NOMO-1 treated with DMSO at 0.1 percent for 48 hours (cell line): ENCODE data around the gene RELT.

Experiments
- DNase-seq: peaks from one replicate; lab custom pipeline; 2025; ENCODE audit not compliant: unreplicated experiment; lab: John Stamatoyannopoulos, UW

The RELT gene

DNA sequence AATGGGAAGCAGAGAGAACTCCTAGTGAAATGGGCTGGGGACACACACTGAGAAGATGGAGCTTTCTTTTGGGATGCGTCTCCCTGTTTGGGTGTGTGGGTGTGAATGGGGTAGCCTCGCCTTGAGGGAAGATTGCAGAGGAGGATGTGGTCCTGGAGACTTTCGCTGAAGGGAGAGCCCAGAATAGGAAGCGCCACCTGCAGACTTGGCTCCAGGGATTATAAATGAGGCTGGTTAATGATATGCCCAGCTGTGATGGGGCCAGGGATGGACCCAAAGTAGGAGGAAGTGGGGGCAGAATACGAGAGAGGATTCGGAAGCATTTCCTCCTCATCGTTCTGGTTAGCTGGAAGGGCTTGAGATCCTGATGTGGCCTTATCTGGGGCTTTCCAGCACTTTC lies 13.7 kb downstream of the RELT start:
- no peak for DNase-seq

DNA sequence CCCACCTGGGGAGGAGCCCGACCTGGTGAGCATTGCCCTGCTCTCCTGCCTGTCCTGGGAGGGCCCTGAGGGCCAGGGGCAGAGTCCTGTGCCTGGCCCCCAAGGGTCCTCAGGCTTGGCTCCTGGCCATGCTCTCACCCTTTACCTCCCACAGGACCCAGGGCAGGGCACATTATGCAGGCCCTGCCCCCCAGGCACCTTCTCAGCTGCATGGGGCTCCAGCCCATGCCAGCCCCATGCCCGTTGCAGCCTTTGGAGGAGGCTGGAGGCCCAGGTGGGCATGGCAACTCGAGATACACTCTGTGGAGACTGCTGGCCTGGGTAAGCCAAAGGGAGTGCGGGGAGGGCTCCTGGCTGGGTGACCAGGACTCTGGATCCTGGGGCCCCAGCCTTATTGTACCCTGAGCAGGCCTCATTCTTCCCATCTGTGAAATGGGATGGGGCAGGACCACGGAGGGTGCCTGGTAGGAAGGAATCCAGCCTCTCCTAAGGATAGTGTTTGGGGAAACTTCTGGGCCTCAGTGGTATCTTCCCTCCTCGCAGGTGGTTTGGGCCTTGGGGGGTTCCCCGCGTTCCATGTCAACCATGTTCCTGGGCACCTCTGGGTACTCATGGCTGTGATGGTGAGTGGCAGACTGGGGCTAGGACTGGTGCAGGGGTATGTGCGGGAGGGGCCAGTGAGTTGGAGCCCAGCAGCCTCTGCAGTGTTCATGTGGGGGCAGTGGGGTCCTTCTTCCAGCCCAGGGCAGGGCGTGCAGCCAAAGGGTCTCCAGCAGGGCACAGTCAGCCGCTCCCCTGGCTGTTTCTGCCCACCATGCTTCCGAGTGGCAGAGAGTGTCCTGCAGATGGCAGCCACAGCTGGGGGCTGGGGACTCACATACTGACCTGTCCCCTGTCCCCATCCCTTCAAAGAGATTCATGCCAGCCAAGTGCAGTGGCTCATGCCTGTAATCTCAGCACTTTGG lies 14.7 kb downstream of the RELT start:
- DNase-seq = no peak

DNA sequence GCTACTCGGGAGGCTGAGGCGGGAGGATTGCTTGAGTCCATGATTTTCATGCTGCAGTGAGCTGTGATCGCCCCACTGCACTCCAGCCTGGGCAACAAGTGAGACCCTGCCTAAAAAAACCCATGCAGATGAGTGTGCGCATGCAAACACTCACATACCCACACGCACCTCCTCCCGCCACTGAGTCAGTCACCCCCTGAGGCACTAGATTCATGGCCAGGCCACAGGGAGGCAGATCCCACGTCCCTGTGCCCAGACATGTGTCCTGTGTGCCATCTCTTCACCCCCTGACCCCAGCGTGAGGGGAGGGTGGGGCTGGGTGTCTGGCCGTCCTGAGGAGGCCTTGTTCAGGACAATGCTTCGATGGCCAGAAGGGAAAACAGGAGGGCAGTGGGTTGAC lies 15.5 kb downstream of the RELT start:
- DNase-seq = no peak

DNA sequence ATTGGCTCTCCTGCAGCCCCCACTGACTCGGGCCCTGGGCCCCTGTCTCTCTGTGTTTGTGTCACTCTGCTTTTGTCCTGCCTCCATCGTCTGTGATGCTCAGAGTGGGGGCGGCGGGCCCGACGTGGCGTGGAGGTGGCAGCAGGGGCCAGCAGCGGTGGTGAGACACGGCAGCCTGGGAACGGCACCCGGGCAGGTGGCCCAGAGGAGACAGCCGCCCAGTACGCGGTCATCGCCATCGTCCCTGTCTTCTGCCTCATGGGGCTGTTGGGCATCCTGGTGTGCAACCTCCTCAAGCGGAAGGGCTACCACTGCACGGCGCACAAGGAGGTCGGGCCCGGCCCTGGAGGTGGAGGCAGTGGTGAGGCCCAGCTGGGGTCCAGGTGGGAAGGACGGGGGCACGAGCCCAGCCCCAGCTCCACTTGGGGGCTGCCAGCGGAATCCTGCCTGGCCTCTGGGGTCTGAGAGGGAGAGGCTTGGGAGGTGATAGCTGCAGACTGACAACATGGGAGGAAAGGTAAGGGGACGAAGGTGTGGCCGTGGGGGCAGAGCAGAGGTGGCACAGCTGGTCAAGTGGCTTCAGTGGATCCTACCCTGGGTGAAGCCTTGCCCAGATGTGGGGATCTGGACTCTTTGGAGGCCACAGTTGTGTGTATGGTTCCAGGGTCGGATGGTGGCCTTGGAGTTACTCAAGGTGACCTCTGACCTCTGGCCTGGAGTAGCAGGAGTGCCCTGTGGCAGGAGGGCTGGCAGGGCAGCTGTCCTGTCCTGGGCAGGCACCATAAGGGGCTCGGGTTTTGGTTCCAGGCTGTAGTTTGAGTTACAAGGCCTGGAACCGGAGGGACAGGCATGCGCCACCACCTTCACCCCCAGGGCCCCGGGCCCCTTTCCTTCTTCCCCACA lies 16.2 kb downstream of the RELT start:
- no peak for DNase-seq

DNA sequence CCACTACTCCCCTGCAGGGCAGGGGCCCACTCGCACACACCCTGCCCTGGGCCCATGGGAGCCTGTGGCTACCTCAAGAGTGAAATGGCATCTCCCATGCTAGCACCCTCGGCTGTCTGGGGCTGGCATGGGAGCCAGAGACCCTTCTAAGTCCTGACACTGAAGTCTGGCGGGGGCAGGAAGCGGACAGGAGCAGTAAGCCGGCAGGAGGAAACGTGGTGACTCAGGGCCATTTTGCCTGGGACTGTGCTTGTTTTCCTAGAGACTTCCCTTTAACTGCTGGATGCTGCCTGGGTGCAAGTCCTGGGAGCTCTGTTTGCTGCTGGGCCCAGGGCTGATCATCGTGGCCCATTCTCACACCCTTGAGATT lies 16.8 kb downstream of the RELT start:
- no peak for DNase-seq

DNA sequence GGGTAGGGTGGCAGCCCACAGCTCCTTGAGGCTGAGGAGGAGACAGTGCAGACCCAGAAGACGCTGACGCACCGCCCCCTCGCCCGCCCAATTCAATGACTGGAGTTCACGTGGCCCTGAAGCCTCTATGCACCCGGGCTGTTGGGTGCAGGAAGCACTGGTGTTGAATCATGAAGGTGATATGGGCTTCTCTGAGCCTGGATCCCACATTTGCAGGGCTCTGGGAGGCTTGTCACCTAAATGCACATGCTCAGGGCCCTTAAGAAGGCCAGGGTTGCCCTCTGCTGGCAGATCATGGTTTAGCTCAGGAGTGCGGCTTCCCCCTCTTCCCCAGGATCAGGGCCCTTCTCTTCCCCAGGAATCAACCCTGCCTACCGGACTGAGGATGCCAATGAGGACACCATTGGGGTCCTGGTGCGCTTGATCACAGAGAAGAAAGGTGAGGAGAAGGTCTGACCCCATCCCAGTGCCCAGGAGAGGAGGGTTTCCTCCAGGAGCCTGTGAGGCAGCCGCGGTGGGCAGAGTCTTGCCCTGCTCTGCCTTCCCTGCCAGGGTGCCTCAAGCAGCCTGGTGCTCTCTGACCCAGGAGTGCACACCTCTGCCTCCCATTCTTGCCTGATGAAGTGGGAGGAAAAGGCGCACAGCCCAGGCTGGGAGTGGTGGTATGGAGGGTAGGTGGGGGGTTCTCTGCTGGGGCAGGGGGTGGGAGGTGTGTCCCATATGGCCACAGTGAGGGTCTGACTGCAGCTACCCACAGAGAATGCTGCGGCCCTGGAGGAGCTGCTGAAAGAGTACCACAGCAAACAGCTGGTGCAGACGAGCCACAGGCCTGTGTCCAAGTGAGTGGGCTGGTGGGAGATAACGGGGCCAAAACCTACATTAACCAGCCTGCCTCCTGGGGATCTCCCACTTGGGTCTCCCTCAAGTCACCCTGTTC lies 17.5 kb downstream of the RELT start:
- peak; percentile 65 for DNase-seq

DNA sequence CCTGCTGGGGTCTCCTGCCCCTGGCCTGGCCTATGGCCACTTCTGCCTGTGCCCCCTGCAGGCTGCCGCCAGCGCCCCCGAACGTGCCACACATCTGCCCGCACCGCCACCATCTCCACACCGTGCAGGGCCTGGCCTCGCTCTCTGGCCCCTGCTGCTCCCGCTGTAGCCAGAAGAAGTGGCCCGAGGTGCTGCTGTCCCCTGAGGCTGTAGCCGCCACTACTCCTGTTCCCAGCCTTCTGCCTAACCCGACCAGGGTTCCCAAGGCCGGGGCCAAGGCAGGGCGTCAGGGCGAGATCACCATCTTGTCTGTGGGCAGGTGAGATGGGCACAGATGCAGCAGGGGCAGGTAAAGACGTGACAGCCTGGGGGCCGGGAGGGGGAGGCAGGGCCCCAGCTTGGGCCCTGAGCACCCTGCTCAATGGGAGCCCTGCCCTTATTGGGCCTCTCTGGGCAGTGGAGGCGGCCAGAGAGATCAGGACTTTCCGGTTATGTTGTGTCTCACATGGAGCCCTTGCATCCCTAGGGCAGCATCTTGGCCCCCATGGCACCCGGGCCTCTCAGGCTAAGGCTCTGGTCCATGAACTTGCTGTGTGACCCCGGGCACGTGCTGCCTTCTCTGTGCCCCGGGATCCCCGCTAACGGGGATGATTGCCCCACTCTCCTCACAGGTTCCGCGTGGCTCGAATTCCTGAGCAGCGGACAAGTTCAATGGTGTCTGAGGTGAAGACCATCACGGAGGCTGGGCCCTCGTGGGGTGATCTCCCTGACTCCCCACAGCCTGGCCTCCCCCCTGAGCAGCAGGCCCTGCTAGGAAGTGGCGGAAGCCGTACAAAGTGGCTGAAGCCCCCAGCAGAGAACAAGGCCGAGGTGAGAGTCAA lies 18.5 kb downstream of the RELT start:
- no peak for DNase-seq

DNA sequence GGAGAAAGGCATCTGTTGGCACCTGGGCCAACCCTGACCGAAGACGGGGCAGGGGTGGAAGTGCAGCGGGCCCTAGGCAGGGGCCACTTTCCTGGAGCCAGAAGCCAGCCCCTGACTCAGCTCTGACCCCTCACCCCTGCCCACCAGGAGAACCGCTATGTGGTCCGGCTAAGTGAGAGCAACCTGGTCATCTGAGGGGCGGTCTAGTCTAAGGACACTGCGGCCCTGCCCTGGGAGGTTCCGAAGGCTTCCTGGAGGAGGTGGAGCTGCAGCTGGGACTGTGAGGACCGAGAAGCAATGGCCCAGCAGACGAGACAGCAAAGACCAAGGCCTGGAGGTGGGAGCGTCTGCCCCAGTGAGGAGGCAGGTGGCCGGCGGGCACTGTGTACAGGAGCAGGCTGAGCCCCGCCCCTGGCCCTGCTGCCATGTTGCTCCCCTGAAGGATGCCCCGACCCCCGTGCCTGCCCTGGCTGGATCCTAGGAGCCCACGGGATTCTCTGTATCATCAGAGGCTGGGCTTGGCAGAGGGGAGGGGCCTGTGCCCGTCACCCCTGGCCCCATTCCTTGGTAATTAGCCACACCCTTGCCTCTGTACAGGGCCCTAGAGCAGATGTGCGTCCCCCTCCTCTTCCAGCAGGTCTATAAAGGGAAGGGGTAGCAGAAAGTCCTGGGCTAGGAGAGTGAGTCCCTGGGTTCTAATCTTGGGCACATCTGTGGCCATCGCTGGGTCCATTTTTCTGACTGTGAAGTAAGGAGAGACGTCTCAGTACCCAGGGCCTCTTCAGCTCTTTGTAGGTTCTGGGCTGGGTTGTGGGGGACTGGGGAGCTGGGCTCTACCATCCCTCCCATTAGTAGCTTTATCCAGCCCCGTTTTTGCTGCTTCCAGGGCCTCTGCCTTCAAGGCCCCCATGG lies 19.4 kb downstream of the RELT start:
- DNase-seq = no peak

DNA sequence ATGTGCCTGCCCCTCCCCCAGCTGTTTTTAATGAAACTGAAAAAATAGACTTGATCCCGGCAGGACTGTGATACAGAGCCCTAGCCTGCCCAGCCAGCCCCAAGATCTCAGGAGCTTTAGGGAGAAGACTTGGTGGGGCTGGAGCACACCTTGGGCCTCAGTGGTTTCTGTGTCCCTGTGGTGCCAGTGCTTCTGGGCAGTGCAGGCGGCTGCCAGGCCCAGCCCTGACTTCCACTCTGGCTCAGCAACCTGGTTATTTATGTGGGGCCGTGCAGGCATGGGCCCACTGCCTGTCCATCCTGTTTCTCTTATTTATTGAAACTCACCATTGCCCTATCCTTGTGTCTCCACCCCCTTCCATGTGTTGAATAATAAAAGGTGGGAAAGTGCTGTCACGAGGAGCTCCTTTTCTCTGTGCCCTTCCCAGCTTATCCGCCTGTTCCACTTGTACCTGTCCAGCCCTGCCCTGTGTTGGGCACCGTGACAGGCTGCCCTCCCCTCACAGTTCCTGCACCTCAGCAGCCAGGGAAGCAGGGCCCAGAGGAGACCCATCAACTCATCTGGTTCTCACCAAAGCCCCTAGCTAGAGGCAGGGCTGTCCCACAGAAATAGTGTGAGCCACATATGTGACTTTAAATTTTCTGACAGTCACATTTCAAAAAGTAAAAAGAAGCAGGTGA lies 20.2 kb downstream of the RELT start:
- no peak for DNase-seq

DNA sequence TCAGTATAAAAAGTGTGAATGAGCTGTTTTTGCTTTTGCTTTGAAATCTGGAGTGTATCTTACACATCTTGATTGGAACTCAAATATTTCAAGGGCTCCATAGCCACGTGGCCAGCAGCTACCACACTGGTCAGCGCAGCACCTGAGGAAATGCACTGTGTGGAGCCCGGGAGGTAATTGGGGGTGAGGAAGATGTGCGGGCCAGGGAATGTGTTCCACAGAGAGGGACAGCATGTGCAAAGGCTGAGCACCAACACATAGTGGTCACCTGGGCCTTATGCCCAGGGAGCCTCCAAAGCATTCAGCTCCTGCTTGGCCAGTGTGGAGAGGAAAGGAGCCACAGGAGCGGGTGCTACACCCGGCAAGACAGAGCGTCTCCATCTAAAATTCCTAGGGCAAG lies 20.8 kb downstream of the RELT start:
- no peak for DNase-seq

DNA sequence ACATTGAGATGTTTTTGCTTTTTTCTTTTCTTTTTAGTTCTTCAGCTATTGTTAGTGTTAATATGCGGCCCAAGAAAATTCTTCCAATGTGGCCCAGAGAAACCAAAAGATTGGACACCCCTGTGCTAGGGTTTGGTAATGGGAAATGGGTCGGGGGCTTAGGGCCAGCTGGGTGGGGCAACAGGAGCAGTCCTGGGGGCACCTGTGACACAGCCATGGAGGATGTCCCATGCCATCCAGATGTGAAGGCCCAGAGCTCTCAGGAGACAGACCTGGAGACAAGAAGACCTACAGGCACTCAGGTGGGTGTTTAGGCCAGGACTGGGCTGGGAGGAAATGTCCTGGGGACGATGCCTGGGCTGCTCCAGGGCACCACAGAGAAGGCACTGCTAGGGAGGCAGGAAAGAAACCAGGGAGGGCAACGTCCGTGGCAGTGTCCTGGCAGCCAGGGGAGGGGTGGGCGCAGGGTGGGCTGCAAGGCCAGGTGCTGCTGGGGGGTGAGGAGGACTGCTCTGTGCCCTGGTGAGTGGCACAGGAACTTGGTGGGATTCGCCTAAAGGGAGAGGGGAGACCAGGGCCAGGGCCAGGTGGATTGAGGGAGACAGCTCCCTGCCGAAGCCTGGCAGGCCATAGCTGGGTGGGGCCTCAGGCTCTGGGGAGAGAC lies 21.4 kb downstream of the RELT start:
- DNase-seq = no peak

DNA sequence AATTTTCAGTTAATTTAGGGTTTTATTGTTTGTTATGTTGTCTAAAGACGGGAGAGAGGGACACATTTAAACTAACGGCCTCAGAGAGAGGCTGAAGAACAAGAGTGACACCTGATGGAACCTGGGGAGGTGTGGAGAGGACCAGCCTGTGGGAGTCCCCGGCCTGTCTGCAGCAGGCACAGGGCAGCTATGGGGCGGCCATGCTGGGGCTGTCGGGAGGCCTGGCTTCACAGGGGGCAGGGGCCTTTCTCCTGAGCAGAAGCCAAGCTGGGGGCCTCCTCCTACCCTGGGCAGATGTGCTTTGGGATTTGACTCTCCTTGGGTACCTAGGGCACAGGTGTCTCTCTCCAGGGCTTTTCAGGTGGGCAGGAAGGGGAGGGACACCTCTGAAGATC lies 21.9 kb downstream of the RELT start:
- DNase-seq = no peak

DNA sequence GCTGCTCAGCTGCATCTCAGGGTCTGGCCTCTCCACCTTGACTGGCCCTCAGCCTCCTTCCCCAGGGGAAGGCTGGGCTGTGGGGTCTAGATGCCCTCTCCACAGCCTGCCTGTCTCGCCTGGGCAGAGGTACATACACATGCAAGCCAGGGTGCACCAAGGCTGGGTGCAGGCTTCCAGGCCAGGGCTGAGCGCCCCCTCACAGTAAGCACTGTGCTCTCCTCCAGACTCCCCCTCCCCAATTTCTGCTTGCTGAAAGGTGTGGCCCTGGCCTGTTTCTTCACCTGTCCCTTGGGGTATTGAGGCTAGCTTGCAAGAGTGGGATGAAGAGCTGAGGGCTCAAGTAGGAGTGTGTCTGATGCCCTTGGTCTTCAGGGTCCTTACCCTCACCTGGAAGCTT lies 22.5 kb downstream of the RELT start:
- no peak for DNase-seq

DNA sequence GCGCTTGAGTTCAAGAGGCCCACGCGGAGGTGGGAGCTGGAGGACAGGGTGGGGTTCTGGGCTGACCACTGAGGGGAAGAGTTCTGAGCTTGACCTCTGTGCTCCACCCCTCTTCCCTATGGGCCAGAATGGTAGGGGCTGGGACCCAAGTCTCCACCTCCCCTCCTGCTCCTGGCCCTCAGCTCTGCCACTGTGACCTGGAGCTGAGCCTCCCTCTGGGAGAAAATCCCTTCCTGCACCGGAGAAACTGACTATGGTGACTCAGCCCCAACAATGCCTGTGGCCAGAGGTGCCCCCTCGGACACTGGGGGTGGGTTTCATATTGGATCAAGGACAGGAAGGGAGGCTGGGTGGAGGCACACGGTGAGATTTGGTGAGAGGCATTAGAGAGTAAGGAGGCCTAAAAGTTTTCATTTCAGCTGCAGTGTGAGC lies 23.0 kb downstream of the RELT start:
- DNase-seq = no peak

DNA sequence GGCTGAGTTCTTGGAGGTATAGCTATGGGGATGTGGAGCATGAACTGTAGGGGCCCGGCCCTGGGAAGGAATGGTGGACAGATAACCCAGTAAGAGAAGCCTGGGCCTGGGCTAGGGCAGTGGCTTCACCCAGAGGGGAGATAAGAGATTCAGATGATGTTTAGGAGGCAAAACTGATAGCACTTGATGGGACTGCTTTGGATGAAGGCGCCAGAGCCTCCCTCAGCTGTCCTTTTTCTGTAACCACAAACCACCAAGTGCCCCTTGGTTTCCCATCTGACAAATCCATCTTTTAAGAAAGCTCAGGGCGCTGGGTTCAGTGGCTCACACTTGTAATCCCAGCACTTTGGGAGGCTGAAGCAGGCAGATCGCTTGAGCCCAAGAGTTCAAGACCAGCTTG lies 23.4 kb downstream of the RELT start:
- DNase-seq = no peak

DNA sequence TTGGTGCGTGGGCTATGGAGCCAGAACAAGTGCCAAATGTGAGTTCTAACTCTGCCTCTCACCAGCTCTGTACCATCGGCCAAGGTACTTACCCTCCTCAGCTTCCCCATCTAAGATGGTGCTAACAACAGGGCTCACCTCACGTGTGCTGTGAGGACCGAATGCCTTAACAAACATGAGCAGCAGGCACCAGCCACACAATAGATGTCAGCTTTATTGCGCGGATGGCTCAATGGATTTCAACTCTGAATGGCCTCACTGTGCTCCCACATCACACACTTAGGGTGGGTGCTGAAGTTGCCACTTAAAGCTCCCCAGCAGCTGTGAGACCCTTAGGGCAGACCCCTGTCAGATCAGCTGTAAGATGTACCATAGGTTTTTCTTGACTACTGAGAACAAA lies 24.1 kb downstream of the RELT start:
- no peak for DNase-seq

DNA sequence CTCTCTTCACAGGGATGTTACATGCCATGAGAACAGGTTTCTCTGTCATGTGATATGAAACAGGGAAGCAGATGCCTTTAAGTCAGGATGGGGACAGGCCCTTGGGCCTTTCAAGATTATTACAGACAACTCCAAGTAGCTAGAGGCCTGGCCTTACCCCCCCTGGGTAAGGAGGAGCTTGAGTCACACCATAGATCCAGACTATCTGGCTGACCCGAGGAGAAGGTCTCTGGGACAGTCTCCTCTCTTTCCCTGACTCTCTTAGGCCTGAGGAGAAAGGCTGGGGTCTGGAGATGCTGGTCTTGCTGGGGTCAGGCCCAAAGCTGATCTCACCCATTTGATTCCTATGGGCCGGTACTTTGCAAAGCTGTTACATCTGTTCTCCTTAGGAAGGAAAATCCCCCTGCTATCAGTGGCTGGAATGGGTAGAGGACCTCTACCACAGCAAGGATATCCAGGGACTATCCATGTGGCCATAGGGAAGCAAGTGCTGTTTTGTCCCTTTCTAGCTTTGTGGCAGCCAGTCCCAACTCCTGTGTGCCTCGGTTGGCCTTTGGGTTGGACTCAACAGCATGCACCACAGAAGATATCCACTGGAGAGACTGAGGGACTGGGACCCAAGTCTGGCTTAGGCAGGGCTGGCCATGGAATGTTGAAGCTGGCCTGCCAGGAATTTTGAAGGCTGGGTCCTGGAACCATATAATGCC lies 25.2 kb downstream of the RELT start:
- DNase-seq = no peak
